ENCODE results near the gene COL12A1. TPM values are rescaled to one million over a fixed set of nuclear protein-coding genes. Genes with fewer than 3 reads are reported as not detected.

Gene COL12A1
- total and polyA plus RNA-seq, 9 of the 15 experiments (the other 6 are each of a cell fraction or from before 2014, with no cell fraction given) = 0.11 TPM; not detected in 8

- Histone ChIP-seq H3K9ac (ENCODE audit: insufficient read depth in 1 of 2, low read depth in 2 of 2, low read length in 2 of 2) (no peak overlapping the region), H3K27me3 (ENCODE audit: control insufficient read depth in 2 of 2, insufficient read depth in 2 of 2, low read length in 2 of 2) (no peaks in the 10 kb centered on the region), H3K9me1 (ENCODE audit: control insufficient read depth, insufficient read depth, low read length) (no peaks in the 10 kb centered on the region), H3K4me1 (replicated peaks in 1 of 2; ENCODE audit: control insufficient read depth in 2 of 2, insufficient read depth in 2 of 2, low read length in 2 of 2) (no peaks in the 10 kb centered on the region), H3K36me3 (ENCODE audit: control insufficient read depth, insufficient read depth, low read length) (no peaks in the 10 kb centered on the region), H4K20me1 (replicated peaks; ENCODE audit: control insufficient read depth, insufficient read depth, low read length) (no peaks in the 10 kb centered on the region), H3K4me2 (ENCODE audit: insufficient read depth, low read length) (no peak overlapping the region), H3K4me3 (no peak overlapping the region), H3K27ac (ENCODE audit: extremely low read depth, low read depth, low read length) (no peak overlapping the region), H3K9me3 (replicated peaks; ENCODE audit: control insufficient read depth, insufficient read depth, low read depth, low read length) (no peaks in the 10 kb centered on the region), H3K79me2 (ENCODE audit: control insufficient read depth, insufficient read depth, low read length) (no peaks in the 10 kb centered on the region), H2AFZ (ENCODE audit: low read depth, low read length) (no peak overlapping the region)
- no peak for TF ChIP-seq HMG20B (CRISPR knock-in tag; IDR thresholded peaks at IDR 0.05)
- no peak for TF ChIP-seq ZNF239 (CRISPR knock-in tag; IDR thresholded peaks at IDR 0.05)
- no peak for TF ChIP-seq U2AF1 (optimal IDR thresholded peaks at IDR 0.05; ENCODE audit: low read depth, low read length)
- no TSS peak for BruUV-seq (replicated peaks)
- DNase-seq (ENCODE audit: extremely low read depth in 1 of 4, low spot score in 3 of 4) (no peak), ATAC-seq (no peak), FAIRE-seq (no peak)
- intact Hi-C loops (cut with micrococcal nuclease) = no loop called here
- 3% methylated on average over 2 of the region's 2 CpGs for WGBS (ENCODE audit: insufficient coverage, low coverage, missing lambda C conversion rate)
- in situ Hi-C loops (cut with MboI) = no loop called here
- ChIA-PET POLR2A (no interaction called here), CTCF (ENCODE audit: low intra/inter-chr PET ratio) (no interaction called here)
Observed at GRCh38 chr6:75106426-75106825, 99.4 kb downstream of the COL12A1 start.

- no peaks in the 10 kb centered on the region for H3K9me3 ChIP-seq (replicated peaks; ENCODE audit: control insufficient read depth, insufficient read depth, low read depth, low read length)
- H2AFZ ChIP-seq (ENCODE audit: low read depth, low read length) = no peak overlapping the region
- H3K9ac ChIP-seq (ENCODE audit: insufficient read depth in 1 of 2, low read depth in 2 of 2, low read length in 2 of 2) = no peak overlapping the region
- POLR2A ChIA-PET = no interaction called here
- DNase-seq (ENCODE audit: extremely low read depth in 1 of 4, low spot score in 3 of 4) = no peak
- 0% methylated on average over 1 of the region's 1 CpG for WGBS (ENCODE audit: insufficient coverage, low coverage, missing lambda C conversion rate)
- no TSS peak for BruUV-seq (replicated peaks)
- in situ Hi-C loops (cut with MboI) (no loop called here), intact Hi-C loops (cut with micrococcal nuclease) (no loop called here)
- H3K27me3 ChIP-seq (ENCODE audit: control insufficient read depth in 2 of 2, insufficient read depth in 2 of 2, low read length in 2 of 2) = no peaks in the 10 kb centered on the region
- no peak for ATAC-seq
- H3K4me1 ChIP-seq (replicated peaks in 1 of 2; ENCODE audit: control insufficient read depth in 2 of 2, insufficient read depth in 2 of 2, low read length in 2 of 2) = no peaks in the 10 kb centered on the region
- H3K4me3 ChIP-seq = no peak overlapping the region
- no peak for FAIRE-seq
- no peak overlapping the region for H3K4me2 ChIP-seq (ENCODE audit: insufficient read depth, low read length)
- no peaks in the 10 kb centered on the region for H3K79me2 ChIP-seq (ENCODE audit: control insufficient read depth, insufficient read depth, low read length)
- no peak overlapping the region for H3K27ac ChIP-seq (ENCODE audit: extremely low read depth, low read depth, low read length)
- H3K36me3 ChIP-seq (ENCODE audit: control insufficient read depth, insufficient read depth, low read length) = no peaks in the 10 kb centered on the region
- CTCF ChIA-PET (ENCODE audit: low intra/inter-chr PET ratio) = no interaction called here
- no peaks in the 10 kb centered on the region for H4K20me1 ChIP-seq (replicated peaks; ENCODE audit: control insufficient read depth, insufficient read depth, low read length)
- H3K9me1 ChIP-seq (ENCODE audit: control insufficient read depth, insufficient read depth, low read length) = no peaks in the 10 kb centered on the region
- TF ChIP-seq KLF1 (tag; IDR thresholded peaks at IDR 0.05) = no peak
- TF ChIP-seq WHSC1 (IDR thresholded peaks at IDR 0.05; ENCODE audit: low read length) = no peak
- TF ChIP-seq ZFP30 (CRISPR knock-in tag; IDR thresholded peaks at IDR 0.05; ENCODE audit: borderline replicate concordance) = no peak
- TF ChIP-seq NR2F6 (CRISPR knock-in tag; IDR thresholded peaks at IDR 0.05) = no peak
- no peak for TF ChIP-seq DACH1 (IDR thresholded peaks at IDR 0.05; ENCODE audit: partially characterized antibody)
- TF ChIP-seq BACH1 (tag; IDR thresholded peaks at IDR 0.05) = no peak
- TF ChIP-seq ZNF75A (CRISPR knock-in tag; IDR thresholded peaks at IDR 0.05) = no peak
- no peak for TF ChIP-seq SRSF3 (IDR thresholded peaks at IDR 0.05; ENCODE audit: insufficient read depth, low read length)
- no peak for TF ChIP-seq ZBTB11 (CRISPR knock-in tag; IDR thresholded peaks at IDR 0.05)
- TF ChIP-seq ZBTB12 (CRISPR knock-in tag; IDR thresholded peaks at IDR 0.05) = no peak
Observed at GRCh38 chr6:75103431-75103830, 102.4 kb downstream of the COL12A1 start.

Data from K562 (cell line).